Fibroblast of lung (primary cell): Measurements from ENCODE around the gene LRRC59. TPM values are rescaled to one million over a fixed set of nuclear protein-coding genes. Genes with fewer than 3 reads are reported as not detected.
"Not testable (repeated sequence)": the region's sequence is repeated elsewhere in the genome, so short reads cannot be mapped to it uniquely, and the experiment has no call there.

ENCODE experiments used
- DNase-seq, 2 donors: peaks; one replicate each; pipeline versions ENCODE4 v3.0.0 to v3.0.0-alpha.2; 2010; ENCODE audit warnings: low read depth in 2 of 2
- H2AFZ ChIP-seq: 2 replicates; pipeline ENCODE4 v1.5.1; 2012; ENCODE audit warnings: low read length, control low read depth, inconsistent platforms
- H3K27ac ChIP-seq: 2 replicates; pipeline ENCODE4 v1.5.1; 2011; ENCODE audit warnings: low read length, control low read depth; ENCODE audit not compliant: insufficient read depth
- H3K27me3 ChIP-seq: 2 replicates; pipeline ENCODE4 v1.5.1; 2011; ENCODE audit warnings: mild to moderate bottlenecking, low read length; ENCODE audit not compliant: control insufficient read depth, insufficient read depth
- H3K36me3 ChIP-seq: 2 replicates; pipeline ENCODE4 v1.5.1; 2011; ENCODE audit warnings: low read length; ENCODE audit not compliant: control insufficient read depth, insufficient read depth
- H3K4me1 ChIP-seq: 2 replicates; pipeline ENCODE4 v1.5.1; 2011; ENCODE audit warnings: low read length; ENCODE audit not compliant: control insufficient read depth, insufficient read depth; ENCODE audit errors: extremely low read depth
- H3K4me2 ChIP-seq: 2 replicates; pipeline ENCODE4 v1.5.1; 2011; ENCODE audit warnings: low read length, control low read depth; ENCODE audit not compliant: insufficient read depth; ENCODE audit errors: extremely low read depth
- H3K4me3 ChIP-seq, 4 experiments: fragments of 200-600 bp in 1 of 4; sonication (generic) in 1 of 4; replicated peaks in 1 of 4; 2 replicates each; pipeline ENCODE4 v1.5.1; 2011 to 2016; ENCODE audit warnings: low read length in 4 of 4, low read depth in 3 of 4, mild to moderate bottlenecking in 3 of 4, control low read depth in 2 of 4, inconsistent platforms in 1 of 4, mixed read lengths in 1 of 4; ENCODE audit not compliant: insufficient read depth in 1 of 4; ENCODE audit errors: control extremely low read depth in 1 of 4
- H3K79me2 ChIP-seq: 2 replicates; pipeline ENCODE4 v1.5.1; 2012; ENCODE audit warnings: mild to moderate bottlenecking, low read length, inconsistent platforms; ENCODE audit not compliant: control insufficient read depth, insufficient read depth
- H3K9ac ChIP-seq: 2 replicates; pipeline ENCODE4 v1.5.1; 2011; ENCODE audit warnings: mild to moderate bottlenecking, low read length, control low read depth; ENCODE audit not compliant: insufficient read depth
- H3K9me3 ChIP-seq: 2 replicates; pipeline ENCODE4 v1.5.1; 2012; ENCODE audit warnings: low read depth, low read length; ENCODE audit not compliant: control insufficient read depth, insufficient read depth
- H4K20me1 ChIP-seq: 2 replicates; pipeline ENCODE4 v1.5.1; 2011; ENCODE audit warnings: low read length; ENCODE audit not compliant: control insufficient read depth, insufficient read depth; ENCODE audit errors: extremely low read depth
- CTCF ChIP-seq, 2 donors: IDR thresholded peaks in 1 of 2; conservative IDR thresholded peaks in 1 of 2; 1 replicate in 1 of 2; 2 replicates in 1 of 2; pipeline ENCODE4 v1.5.1; 2011 to 2012; ENCODE audit warnings: low read length in 2 of 2, control low read depth in 1 of 2, inconsistent platforms in 1 of 2, low read depth in 1 of 2, mild to moderate bottlenecking in 1 of 2
- EZH2 ChIP-seq: IDR thresholded peaks from 2 replicates; pipeline ENCODE4 v1.5.1; 2012; ENCODE audit warnings: low read length, control low read depth, mild to moderate bottlenecking; ENCODE audit errors: missing control alignments
- polyA plus RNA-seq, 2 donors: library from polyadenylated mRNA; depleted of rRNA in 1 of 2; stranded (reverse) in 1 of 2; unstranded in 1 of 2; fragments of >200 nt; gene quantifications; 2 replicates each; pipeline ENCODE4 v1.2.1, GENCODE V29; 2011 to 2012; ENCODE audit warnings: missing spikeins in 1 of 2
- total RNA-seq: library from RNA; depleted of rRNA; stranded (reverse); fragments of >200 nt; gene quantifications from 2 replicates; pipeline ENCODE4 v1.2.1, GENCODE V29; 2014

LRRC59 gene
- total and polyA plus RNA-seq, 2 donors (not counting 1 experiment from before 2014, with no cell fraction given), result 88.7 to 142 TPM

GRCh38 chr17:50429793-50430192 lies 32.5 kb upstream of the LRRC59 start:
- H4K20me1 ChIP-seq, result no peaks in the 10 kb centered on the region
- H3K9ac ChIP-seq, result no peak overlapping the region
- peaks cover 8% of the 10 kb centered on the region for H3K4me1 ChIP-seq
- H3K27me3 ChIP-seq, result no peaks in the 10 kb centered on the region
- H3K36me3 ChIP-seq, result no peaks in the 10 kb centered on the region
- no peak for DNase-seq
- no peaks in the 10 kb centered on the region for H3K79me2 ChIP-seq
- no peaks in the 10 kb centered on the region for H3K9me3 ChIP-seq
- TF ChIP-seq CTCF (conservative IDR thresholded peaks at IDR 0.05 in 1 of 2, IDR thresholded peaks at IDR 0.05 in 1 of 2; ENCODE audit: low read depth in 1 of 2, low read length in 2 of 2) (no peak), EZH2 (no peak)
- no peak overlapping the region for H3K4me2 ChIP-seq
- H3K27ac ChIP-seq, result no peak overlapping the region
- no peak overlapping the region for H3K4me3 ChIP-seq
- no peak overlapping the region for H2AFZ ChIP-seq

GRCh38 chr17:50428831-50429424 lies 31.6 kb upstream of the LRRC59 start:
- no peaks in the 10 kb centered on the region for H3K27me3 ChIP-seq
- H3K4me3 ChIP-seq, result no peak overlapping the region
- H4K20me1 ChIP-seq, result no peaks in the 10 kb centered on the region
- DNase-seq, result no peak
- H3K4me2 ChIP-seq, result no peak overlapping the region
- H3K36me3 ChIP-seq, result no peaks in the 10 kb centered on the region
- H3K27ac ChIP-seq, result no peak overlapping the region
- no peak overlapping the region for H3K9ac ChIP-seq
- no peaks in the 10 kb centered on the region for H3K79me2 ChIP-seq
- H2AFZ ChIP-seq, result no peak overlapping the region
- H3K4me1 ChIP-seq, result peaks cover 12% of the 10 kb centered on the region
- H3K9me3 ChIP-seq, result no peaks in the 10 kb centered on the region
- no peak for TF ChIP-seq EZH2
- TF ChIP-seq CTCF (conservative IDR thresholded peaks at IDR 0.05 in 1 of 2, IDR thresholded peaks at IDR 0.05 in 1 of 2; ENCODE audit: low read depth in 1 of 2, low read length in 2 of 2), result no peak

- H3K27ac ChIP-seq, H2AFZ ChIP-seq, H3K36me3 ChIP-seq, DNase-seq, H3K9ac ChIP-seq, H4K20me1 ChIP-seq, H3K27me3 ChIP-seq, H3K9me3 ChIP-seq, H3K4me2 ChIP-seq, H3K4me3 ChIP-seq, H3K79me2 ChIP-seq: not testable (repeated sequence)
- H3K4me1 ChIP-seq, result peaks cover 12% of the 10 kb centered on the region
Observed at GRCh38 chr17:50428126-50428525, 30.8 kb upstream of the LRRC59 start.
